Measurements from ENCODE around the gene CCDC27. TPM values are rescaled to one million over a fixed set of nuclear protein-coding genes. Genes with fewer than 3 reads are reported as not detected.

The CCDC27 gene
- total RNA-seq, 4 donors from 2014 or later: not detected

Small RNAs within 50 kb of the gene (small RNA-seq; reads per million reads assigned to genes)
- gene RF02197 (0 reads per million in 3 donors), gene RN7SL574P (0 reads per million in 3 donors)

Other genes starting within 250 kb of the CCDC27 start
- 10 to 100 TPM in 3 of 4 donors, 1 to 10 TPM in 1; 9.3 to 18.1 (median 12.7) TPM for gene MEGF6, start 140.9 kb upstream of the CCDC27 start, total RNA-seq
- gene TPRG1L, start 127.4 kb upstream of the CCDC27 start, total RNA-seq: 10 to 100 TPM; 36.8 to 55.3 (median 50.3) TPM
- 10 to 100 TPM; 12.9 to 25.9 (median 15.7) TPM for gene WRAP73, start 102.3 kb upstream of the CCDC27 start, total RNA-seq
- gene TP73, start 99.9 kb upstream of the CCDC27 start, total RNA-seq: not detected
- 10 to 100 TPM; 10.5 to 16.3 (median 13.3) TPM for gene SMIM1, start 20.3 kb downstream of the CCDC27 start, total RNA-seq
- 10 to 100 TPM; 34.1 to 51.6 (median 44.1) TPM for gene LRRC47, start 44.0 kb downstream of the CCDC27 start, total RNA-seq
- 10 to 100 TPM; 42.7 to 84.2 (median 69.8) TPM for gene CEP104, start 104.8 kb downstream of the CCDC27 start, total RNA-seq
- 10 to 100 TPM in 1 of 4 donors, 1 to 10 TPM in 3; 5.0 to 13.4 (median 5.2) TPM for gene DFFB, start 105.0 kb downstream of the CCDC27 start, total RNA-seq
- gene C1orf174, start 147.8 kb downstream of the CCDC27 start, total RNA-seq: 10 to 100 TPM; 25.0 to 35.1 (median 27.6) TPM

Measured in esophagus muscularis mucosa (tissue), 4 donors.